ENCODE results near the gene ZNF143. TPM values are rescaled to one million over a fixed set of nuclear protein-coding genes. Genes with fewer than 3 reads are reported as not detected.
"Not testable (repeated sequence)": the region's sequence is repeated elsewhere in the genome, so short reads cannot be mapped to it uniquely, and the experiment has no call there.

The ZNF143 gene
- total RNA-seq, 1 donor from 2014 or later, result 30.3 TPM

DNA sequence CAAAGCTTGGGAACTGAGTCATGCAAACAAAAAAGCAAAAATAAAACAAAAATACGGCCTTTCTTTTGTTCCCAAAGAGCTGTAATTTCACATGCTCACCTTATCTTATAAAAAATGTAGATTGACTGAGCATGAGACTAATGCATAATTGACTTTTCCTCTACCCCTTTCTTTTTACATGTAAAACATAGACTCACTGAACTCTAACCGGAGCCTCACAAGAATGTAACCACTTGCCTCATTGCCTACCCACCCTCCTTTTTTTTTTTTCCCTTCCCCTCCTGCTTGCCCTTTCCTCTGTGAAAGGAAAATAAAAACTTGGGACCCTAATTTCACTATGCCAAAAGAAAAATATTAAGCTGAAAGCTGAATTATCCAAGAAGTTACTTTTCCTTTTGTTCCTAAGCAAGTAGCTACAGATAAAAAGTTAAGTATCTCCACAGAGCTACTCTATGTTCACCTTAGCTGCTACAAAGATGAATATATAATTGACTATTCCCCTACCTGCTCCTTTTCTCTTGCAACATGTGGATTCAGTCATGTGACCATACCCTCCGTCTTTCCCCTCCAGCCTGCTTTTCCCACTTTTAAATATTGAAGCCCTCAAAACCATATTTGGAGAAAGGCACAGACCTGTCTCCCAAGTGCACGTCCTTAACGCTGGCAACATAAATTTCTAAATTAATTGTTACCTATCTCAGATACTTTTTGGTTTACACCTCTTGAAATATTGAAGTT lies 73.1 kb downstream of the ZNF143 start:
- Mint-ChIP-seq H3K4me3 (peak overlapping the region; percentile 59), H3K4me1 (ENCODE audit: unreplicated experiment) (peaks cover 30% of the 10 kb centered on the region), H3K27me3 (no peaks in the 10 kb centered on the region), H3K9me3 (no peaks in the 10 kb centered on the region), H3K36me3 (no peaks in the 10 kb centered on the region), H3K27ac (peak overlapping the region; percentile 85)
- TF ChIP-seq, protein P1, sequence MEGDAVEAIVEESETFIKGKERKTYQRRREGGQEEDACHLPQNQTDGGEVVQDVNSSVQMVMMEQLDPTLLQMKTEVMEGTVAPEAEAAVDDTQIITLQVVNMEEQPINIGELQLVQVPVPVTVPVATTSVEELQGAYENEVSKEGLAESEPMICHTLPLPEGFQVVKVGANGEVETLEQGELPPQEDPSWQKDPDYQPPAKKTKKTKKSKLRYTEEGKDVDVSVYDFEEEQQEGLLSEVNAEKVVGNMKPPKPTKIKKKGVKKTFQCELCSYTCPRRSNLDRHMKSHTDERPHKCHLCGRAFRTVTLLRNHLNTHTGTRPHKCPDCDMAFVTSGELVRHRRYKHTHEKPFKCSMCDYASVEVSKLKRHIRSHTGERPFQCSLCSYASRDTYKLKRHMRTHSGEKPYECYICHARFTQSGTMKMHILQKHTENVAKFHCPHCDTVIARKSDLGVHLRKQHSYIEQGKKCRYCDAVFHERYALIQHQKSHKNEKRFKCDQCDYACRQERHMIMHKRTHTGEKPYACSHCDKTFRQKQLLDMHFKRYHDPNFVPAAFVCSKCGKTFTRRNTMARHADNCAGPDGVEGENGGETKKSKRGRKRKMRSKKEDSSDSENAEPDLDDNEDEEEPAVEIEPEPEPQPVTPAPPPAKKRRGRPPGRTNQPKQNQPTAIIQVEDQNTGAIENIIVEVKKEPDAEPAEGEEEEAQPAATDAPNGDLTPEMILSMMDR (conservative IDR thresholded peaks at IDR 0.05), result no peak
- no peak for DNase-seq (ENCODE audit: extremely low spot score, unreplicated experiment)

DNA sequence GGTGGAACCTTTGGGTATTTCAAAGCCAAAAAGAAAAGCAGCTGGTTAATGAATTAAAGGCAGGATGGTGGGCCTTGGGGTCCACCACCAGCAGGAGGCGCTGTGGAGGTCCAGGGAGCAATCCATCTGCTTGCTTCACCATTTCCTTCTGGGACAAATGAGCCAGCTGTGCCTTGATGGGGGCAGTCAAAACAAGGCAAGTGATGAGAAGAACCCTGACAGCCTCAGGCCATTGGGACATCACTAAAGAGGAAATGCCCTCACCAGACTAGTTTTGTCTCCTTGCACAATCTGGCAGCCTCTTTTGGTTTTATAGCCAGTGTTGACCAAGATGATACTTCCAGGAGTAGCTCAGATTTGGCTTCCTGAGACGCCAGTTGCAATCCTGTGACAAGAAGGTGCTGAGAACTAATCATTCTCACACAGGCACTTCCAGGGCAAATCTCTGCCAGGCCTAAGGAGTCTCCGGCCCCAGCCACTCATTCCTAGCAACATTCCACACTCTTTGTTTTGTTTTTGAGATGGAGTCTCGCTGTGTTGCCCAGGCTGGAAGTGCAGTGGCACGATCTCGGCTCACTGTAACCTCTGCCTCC lies 74.5 kb downstream of the ZNF143 start:
- H3K27me3 Mint-ChIP-seq, result no peaks in the 10 kb centered on the region
- H3K36me3 Mint-ChIP-seq, result no peaks in the 10 kb centered on the region
- no peak overlapping the region for H3K4me3 Mint-ChIP-seq
- peaks cover 19% of the 10 kb centered on the region for H3K4me1 Mint-ChIP-seq (ENCODE audit: unreplicated experiment)
- no peak overlapping the region for H3K27ac Mint-ChIP-seq
- H3K9me3 Mint-ChIP-seq, result no peaks in the 10 kb centered on the region
- TF ChIP-seq, protein P1 (conservative IDR thresholded peaks at IDR 0.05), result peak; percentile 86
- no peak for DNase-seq (ENCODE audit: extremely low spot score, unreplicated experiment)

DNA sequence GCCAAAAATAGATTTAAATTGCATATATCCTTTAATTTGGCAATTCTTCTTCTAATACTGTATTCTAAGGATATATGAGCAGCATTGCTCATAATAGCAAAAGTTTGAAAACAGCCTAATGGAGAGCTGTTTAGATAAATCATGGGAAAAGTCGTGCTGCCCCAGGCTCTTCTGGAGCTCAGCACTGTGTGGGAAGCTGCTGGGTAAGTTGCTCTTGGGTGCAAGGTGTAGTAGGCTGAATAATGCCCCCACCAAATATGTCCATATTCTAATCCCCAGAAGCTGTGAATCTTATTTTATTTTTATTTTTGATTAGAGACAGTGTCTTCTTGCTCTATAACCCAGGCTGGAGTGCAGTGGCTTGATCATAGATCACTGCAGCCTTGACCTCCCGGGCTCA lies 77.7 kb downstream of the ZNF143 start:
- H3K9me3 Mint-ChIP-seq, result no peaks in the 10 kb centered on the region
- peaks cover 11% of the 10 kb centered on the region for H3K4me1 Mint-ChIP-seq (ENCODE audit: unreplicated experiment)
- no peak for DNase-seq (ENCODE audit: extremely low spot score, unreplicated experiment)
- no peak overlapping the region for H3K4me3 Mint-ChIP-seq
- no peak overlapping the region for H3K27ac Mint-ChIP-seq
- no peaks in the 10 kb centered on the region for H3K27me3 Mint-ChIP-seq
- no peaks in the 10 kb centered on the region for H3K36me3 Mint-ChIP-seq
- TF ChIP-seq, protein P1 (conservative IDR thresholded peaks at IDR 0.05), result no peak

DNA sequence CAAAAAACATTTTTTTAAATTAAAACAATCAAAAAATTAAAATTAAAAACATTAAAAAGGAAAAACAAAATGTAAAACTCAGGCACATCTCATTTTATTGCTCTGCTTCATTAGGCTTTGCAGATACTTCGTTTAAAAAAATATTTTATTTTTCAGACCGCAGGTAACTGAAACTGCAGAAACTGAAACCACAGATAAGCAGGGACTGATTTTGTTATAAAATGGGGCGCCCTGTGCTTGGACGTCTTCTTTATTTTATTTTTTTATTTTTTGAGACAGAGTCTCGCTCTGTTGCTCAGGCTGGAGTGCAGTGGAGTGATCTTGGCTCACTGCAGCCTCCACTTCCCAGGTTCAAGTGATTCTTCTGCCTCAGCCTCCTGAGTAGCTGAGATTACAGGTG lies 88.4 kb downstream of the ZNF143 start:
- H3K36me3 Mint-ChIP-seq; H3K9me3 Mint-ChIP-seq; H3K27me3 Mint-ChIP-seq; H3K4me3 Mint-ChIP-seq; DNase-seq (ENCODE audit: extremely low spot score, unreplicated experiment); H3K27ac Mint-ChIP-seq; H3K4me1 Mint-ChIP-seq (ENCODE audit: unreplicated experiment): not testable (repeated sequence)

DNA sequence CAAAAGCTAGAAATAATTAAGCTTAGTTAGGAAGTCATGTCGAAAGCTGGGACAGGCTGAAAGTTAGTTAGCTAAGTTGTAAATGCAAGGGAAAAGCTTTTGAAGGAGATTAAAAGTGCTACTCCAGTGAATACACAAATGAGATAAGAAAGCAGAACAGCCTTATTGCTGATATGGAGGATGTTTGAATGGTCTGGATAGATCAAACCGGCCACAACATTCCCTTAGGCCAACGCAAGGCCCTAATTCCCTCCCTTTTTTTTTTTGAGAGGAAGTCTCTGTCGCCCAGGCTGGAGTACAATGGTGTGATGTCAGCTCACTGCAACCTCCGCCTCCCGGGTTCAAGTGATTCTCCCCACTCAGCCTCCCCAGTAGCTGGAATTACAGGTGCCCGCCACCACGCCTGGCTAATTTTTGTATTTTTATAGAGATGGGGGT lies 89.4 kb downstream of the ZNF143 start:
- TF ChIP-seq, protein P1 (conservative IDR thresholded peaks at IDR 0.05), result no peak
- Mint-ChIP-seq H3K4me1 (ENCODE audit: unreplicated experiment) (peaks cover 9% of the 10 kb centered on the region), H3K27ac (no peak overlapping the region), H3K4me3 (no peak overlapping the region), H3K9me3 (no peaks in the 10 kb centered on the region), H3K27me3 (no peaks in the 10 kb centered on the region), H3K36me3 (no peaks in the 10 kb centered on the region)
- no peak for DNase-seq (ENCODE audit: extremely low spot score, unreplicated experiment)

DNA sequence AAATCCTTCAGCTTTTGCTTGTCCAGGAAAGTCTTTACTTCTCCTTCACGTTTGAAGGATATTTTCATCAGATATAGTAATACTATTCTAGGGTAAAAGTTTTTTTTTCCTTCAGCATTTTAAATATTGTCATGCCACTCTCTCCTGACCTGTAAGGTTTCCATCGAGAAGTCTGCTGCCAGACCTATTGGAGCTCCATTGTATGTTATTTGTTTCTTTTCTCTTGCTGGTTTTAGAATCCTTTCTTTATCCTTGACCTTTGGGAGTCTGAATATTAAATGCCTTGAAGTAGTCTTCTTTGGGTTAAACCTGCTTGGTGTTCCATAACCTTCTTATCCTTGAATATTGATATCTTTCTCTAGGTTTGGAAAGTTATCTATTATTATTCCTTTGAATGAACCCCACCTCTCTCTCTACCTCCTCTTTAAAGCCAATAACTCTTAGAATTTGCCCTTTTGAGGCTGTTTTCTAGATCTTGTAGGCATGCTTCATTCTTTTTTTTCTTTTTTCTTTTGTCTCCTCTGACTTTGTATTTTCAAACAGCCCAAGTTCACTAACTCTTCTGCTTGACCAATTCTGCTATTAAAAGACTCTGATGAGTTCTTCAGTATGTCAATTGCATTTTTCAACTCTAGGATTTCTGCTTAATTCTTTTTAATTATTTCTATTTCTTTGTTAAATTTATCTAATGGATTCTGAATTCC lies 100.6 kb downstream of the ZNF143 start:
- Mint-ChIP-seq H3K9me3 (peaks cover 12% of the 10 kb centered on the region), H3K36me3 (peaks cover 9% of the 10 kb centered on the region), H3K4me3 (no peak overlapping the region), H3K27me3 (no peaks in the 10 kb centered on the region), H3K4me1 (ENCODE audit: unreplicated experiment) (peaks cover 9% of the 10 kb centered on the region), H3K27ac (no peak overlapping the region)
- no peak for DNase-seq (ENCODE audit: extremely low spot score, unreplicated experiment)
- TF ChIP-seq, protein P1 (conservative IDR thresholded peaks at IDR 0.05), result no peak

All from type B pancreatic cell (in vitro differentiated cells).